SKM-1 treated with dmso at 0.1 percent for 144 hours (cell line): Measurements from ENCODE around the gene GAPDHS.

Experiments
- DNase-seq: peaks from one replicate; lab custom pipeline; 2025; ENCODE audit not compliant: unreplicated experiment; lab: John Stamatoyannopoulos, UW

GAPDHS gene

GRCh38 chr19:35585848-35586247 is 52.6 kb downstream of the GAPDHS start, which contains the start of gene PMIS2:
PMIS2 (plus strand) TSS chr19:35586173; CDS start chr19:35586260, 87 bp downstream.
- DNase-seq, result no peak

- no peak for DNase-seq
These were observed 54.1 kb downstream of the GAPDHS start for GRCh38 chr19:35587321-35587720.

GRCh38 chr19:35590875-35591274 is 57.6 kb downstream of the GAPDHS start:
- DNase-seq, result no peak

GRCh38 chr19:35592226-35592625 is 59.0 kb downstream of the GAPDHS start:
- DNase-seq, result peak; percentile 52
